ENCODE results near the gene SNX14.

SNX14 gene

GRCh38 chr6:85516168-85516567 lies 77.5 kb downstream of the SNX14 start:
- in situ Hi-C loops (cut with HindIII; ENCODE audit: low sequenced_read_pairs) = no loop called here

GRCh38 chr6:85506441-85507093 lies 87.1 kb downstream of the SNX14 start:
- in situ Hi-C loops (cut with HindIII; ENCODE audit: low sequenced_read_pairs) = no loop called here

- in situ Hi-C loops (cut with HindIII; ENCODE audit: low sequenced_read_pairs) = loop anchor here (25.0 kb wide), 1 partner anchor 136 kb away; no protein-coding TSS in a partner anchor
Measured at GRCh38 chr6:85498596-85499258, 94.9 kb downstream of the SNX14 start.

- in situ Hi-C loops (cut with HindIII; ENCODE audit: low sequenced_read_pairs) = loop anchor here (25.0 kb wide), 1 partner anchor 135 kb away; no protein-coding TSS in a partner anchor
Measured at GRCh38 chr6:85496856-85497255, 96.8 kb downstream of the SNX14 start.

DNA sequence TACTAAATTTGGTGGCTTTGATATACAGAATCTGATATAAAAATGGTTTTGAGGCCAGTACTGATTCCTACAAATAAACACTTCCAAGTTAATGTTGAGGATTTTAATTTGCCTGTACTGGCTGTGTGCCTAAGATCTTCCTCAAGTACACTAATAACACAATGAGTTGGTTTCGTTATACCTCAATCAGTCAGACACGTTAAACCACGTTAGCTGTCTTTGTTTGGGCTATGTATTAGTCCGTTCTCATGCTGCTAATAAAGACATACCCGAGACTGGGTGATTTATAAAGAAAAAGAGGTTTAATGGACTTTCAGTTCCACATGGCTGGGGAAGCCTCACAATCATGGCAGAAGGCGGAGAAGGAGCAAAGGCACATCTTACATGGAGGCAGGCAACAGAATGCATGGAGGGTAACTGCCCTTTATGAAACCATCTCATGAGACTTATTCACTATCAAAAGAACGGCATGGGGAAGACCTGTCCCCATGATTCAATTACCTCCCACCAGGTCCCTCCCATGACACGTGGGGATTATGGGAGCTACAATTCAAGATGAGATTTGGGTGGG lies 97.6 kb downstream of the SNX14 start:
- in situ Hi-C loops (cut with HindIII; ENCODE audit: low sequenced_read_pairs) = loop anchor here (25.0 kb wide), 1 partner anchor 134 kb away; no protein-coding TSS in a partner anchor

DNA sequence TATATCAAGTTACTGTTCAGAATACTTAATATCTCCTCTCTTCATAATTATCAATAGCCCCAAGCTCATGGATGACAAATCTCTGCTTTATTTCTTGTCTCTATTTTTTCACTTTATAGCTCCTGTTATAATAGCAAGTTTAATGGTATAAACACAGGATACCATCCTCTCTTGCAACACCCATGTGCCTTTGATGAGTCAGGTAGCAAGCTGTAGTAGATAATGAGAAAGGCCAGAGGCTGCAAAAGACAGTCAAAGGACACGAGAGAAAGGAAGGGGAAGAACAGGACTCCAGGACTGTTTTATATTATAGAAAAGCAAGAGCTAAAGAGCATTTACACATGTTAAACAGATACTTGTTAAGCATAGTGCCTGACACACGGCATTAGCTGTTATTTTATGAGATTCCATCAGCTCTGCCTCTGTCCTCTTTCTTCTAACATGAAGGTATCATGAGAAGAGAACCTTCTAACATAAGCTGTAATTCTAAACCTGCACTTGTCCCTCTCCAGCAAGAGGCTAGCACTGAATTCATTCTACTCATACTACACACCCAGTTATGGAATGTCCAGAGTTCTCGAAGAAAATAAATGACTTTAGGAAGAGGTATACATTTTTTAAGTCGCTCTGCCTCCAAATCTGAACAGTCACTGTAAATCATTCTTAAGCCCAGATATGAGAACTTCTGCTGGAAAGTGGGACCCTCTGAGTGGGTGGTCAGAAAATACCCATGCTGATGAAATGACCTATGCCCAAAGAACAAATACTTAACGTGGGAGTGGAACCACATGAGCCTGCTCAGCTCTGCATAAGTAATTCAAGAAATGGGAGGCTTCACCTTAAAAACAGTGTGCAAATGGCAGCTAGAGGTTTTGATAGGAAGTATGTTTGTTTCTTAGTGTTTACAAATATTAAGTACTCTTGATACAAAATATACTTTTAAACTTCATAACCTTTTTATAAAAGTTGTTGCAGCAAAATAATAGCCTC lies 98.8 kb downstream of the SNX14 start:
- in situ Hi-C loops (cut with HindIII; ENCODE audit: low sequenced_read_pairs) = loop anchor here (25.0 kb wide), 1 partner anchor 133 kb away; no protein-coding TSS in a partner anchor

DNA sequence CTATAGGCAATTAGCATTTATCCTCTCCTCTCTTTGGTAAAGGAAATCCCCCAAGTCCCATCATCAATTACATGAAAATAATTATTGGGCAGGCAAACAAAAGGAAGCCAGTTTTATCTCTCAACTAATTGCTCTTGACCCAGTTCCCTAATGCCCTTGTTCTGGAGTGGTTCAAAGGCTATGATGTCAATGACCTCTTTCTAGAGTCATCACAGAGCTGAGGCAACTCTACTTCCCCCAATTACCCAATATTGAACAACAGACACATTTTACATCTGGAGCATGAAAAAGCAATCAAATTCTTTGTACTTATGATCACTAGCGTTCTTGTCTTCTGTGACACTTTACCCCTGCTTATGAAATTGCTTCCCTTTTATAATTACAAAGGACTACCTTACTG lies 100.3 kb downstream of the SNX14 start:
- in situ Hi-C loops (cut with HindIII; ENCODE audit: low sequenced_read_pairs) = loop anchor here (25.0 kb wide), 1 partner anchor 131 kb away; no protein-coding TSS in a partner anchor

- in situ Hi-C loops (cut with HindIII; ENCODE audit: low sequenced_read_pairs) = loop anchor here (25.0 kb wide), 1 partner anchor 128 kb away; no protein-coding TSS in a partner anchor
Measured at GRCh38 chr6:85490516-85491248, 103.0 kb downstream of the SNX14 start.

- in situ Hi-C loops (cut with HindIII; ENCODE audit: low sequenced_read_pairs) = loop anchor here (25.0 kb wide), 1 partner anchor 123 kb away; no protein-coding TSS in a partner anchor
Measured at GRCh38 chr6:85484948-85485347, 108.7 kb downstream of the SNX14 start.

- in situ Hi-C loops (cut with HindIII; ENCODE audit: low sequenced_read_pairs) = loop anchor here (25.0 kb wide), 1 partner anchor 122 kb away; no protein-coding TSS in a partner anchor
Measured at GRCh38 chr6:85483846-85484245, 109.8 kb downstream of the SNX14 start.

- in situ Hi-C loops (cut with HindIII; ENCODE audit: low sequenced_read_pairs) = loop anchor here (25.0 kb wide), 1 partner anchor 121 kb away; no protein-coding TSS in a partner anchor
Measured at GRCh38 chr6:85482905-85483700, 110.6 kb downstream of the SNX14 start.

DNA sequence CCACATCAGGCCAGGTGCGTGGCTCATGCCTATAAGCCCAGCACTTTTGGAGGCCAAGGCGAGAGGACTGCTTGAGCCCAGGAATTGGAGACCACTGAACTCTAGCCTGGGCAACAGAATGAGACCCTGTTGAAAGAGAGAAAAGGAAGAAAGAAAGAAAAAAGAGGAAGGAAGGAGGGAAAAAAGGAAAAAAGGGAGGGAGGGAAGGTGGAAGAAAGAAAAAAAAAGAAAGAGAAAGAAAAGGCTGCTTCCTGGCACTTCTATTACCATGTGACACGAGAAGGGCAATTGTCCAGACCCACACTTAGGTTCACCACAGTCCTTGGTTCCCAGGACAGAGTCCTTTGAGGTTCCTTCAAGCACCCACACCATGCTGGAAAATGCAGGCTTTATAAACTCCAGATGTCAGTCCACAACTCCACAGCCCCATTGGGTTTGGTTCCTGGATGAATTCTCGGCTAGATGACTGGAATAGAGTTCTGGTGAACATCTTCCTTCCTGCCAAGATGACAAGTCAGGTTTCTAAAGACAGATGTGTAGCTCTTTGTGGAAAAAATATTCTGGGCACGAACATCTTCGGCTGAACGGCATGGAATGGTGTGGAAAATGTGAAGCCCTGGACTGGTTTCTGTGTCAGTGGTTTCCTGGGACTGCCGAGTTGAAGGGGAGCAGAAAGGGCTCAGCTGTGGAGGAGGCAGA lies 111.3 kb downstream of the SNX14 start:
- in situ Hi-C loops (cut with HindIII; ENCODE audit: low sequenced_read_pairs) = loop anchor here (25.0 kb wide), 1 partner anchor 120 kb away; no protein-coding TSS in a partner anchor

GRCh38 chr6:85479208-85479607 lies 114.5 kb downstream of the SNX14 start:
- in situ Hi-C loops (cut with HindIII; ENCODE audit: low sequenced_read_pairs) = loop anchor here (25.0 kb wide), 1 partner anchor 117 kb away; no protein-coding TSS in a partner anchor

DNA sequence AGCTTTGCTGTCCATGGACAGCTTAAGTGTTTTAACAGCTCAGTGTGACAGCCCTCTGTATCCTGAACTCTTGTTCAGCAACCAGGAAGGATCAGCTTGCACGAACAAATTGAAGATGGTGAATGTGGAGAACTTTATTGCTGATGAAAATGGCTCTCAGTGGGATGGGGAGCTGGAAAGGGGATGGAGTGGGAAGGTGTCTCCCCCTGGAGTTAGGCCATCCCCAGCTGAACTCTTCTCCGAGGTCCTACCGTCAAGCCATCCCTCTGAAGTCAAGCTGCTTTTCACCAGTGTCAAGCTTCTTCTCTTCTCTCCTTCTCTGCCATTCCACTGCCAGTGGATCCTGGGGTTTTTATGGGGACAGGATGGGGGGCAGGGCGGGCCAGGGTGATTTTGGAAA lies 117.1 kb downstream of the SNX14 start:
- in situ Hi-C loops (cut with HindIII; ENCODE audit: low sequenced_read_pairs) = loop anchor here (25.0 kb wide), 1 partner anchor 114 kb away; no protein-coding TSS in a partner anchor

DNA sequence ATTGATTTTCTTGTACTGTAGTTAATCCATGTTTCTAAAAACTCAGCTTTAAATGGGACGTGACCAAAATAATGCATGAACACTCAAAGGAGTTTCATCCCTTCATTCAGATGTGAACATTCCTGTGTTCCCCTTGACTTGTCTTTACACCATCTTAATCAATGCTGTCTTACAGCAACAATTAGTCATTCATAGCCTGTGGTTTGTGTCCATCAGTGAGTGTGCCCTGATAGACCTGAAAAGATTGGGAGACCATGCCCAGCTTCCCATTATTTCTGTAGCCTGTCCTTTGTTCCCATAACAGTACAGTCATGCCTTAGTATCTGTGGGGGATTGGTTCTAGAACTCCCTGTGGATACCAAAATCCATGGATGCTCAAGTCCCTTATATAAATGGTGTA lies 119.9 kb downstream of the SNX14 start:
- in situ Hi-C loops (cut with HindIII; ENCODE audit: low sequenced_read_pairs) = no loop called here

DNA sequence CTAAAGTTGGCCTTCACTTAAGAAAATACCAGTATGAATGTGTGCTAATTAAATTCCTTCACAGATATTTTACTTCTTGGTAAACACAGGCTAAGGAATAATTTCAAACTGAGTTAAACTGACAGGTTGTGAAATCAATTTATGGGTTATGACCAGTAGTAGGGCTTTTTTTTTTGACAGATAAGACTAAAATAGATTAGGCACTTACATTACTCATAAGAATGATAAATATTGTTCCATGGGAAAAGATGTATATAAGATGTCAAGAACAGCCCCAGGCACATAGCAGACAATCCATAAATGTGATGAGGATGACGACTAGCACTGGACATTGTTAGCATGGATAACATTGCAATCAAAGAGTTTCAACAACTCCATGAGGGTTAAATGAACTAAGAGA lies 120.9 kb downstream of the SNX14 start:
- in situ Hi-C loops (cut with HindIII; ENCODE audit: low sequenced_read_pairs) = no loop called here

GRCh38 chr6:85470023-85470410 lies 123.6 kb downstream of the SNX14 start:
- in situ Hi-C loops (cut with HindIII; ENCODE audit: low sequenced_read_pairs) = no loop called here
